ENCODE results near the gene EPPIN. TPM values are rescaled to one million over a fixed set of nuclear protein-coding genes. Genes with fewer than 3 reads are reported as not detected.
"Not testable (repeated sequence)": the region's sequence is repeated elsewhere in the genome, so short reads cannot be mapped to it uniquely, and the experiment has no call there.

EPPIN gene
- total RNA-seq, 2 donors from 2014 or later = not detected

- ATAC-seq (replicated peaks in 1 of 2); H3K9me3 Mint-ChIP-seq: not testable (repeated sequence)
- peaks cover 31% of the 10 kb centered on the region for H3K27me3 Mint-ChIP-seq (ENCODE audit: low read depth)
Observed at GRCh38 chr20:45569650-45570049, 22.4 kb upstream of the EPPIN start.

GRCh38 chr20:45564760-45565276, 17.6 kb upstream of the EPPIN start:
- ATAC-seq (replicated peaks in 1 of 2) = no peak
- Mint-ChIP-seq H3K4me1 (ENCODE audit: low read depth) (no peaks in the 10 kb centered on the region), H3K36me3 (ENCODE audit: insufficient read depth in 2 of 2) (no peaks in the 10 kb centered on the region), H3K27me3 (ENCODE audit: low read depth) (peaks cover 50% of the 10 kb centered on the region), H3K9me3 (peaks cover 3% of the 10 kb centered on the region in 2 donors), H3K27ac (no peak overlapping the region), H3K4me3 (no peak overlapping the region)
- no peak for DNase-seq

More at GRCh38 chr20:45569650-45570049, 22.4 kb upstream of the EPPIN start:
- not testable (repeated sequence) for DNase-seq; H3K4me3 Mint-ChIP-seq; H3K36me3 Mint-ChIP-seq (ENCODE audit: insufficient read depth in 2 of 2); H3K27ac Mint-ChIP-seq; H3K4me1 Mint-ChIP-seq (ENCODE audit: low read depth)

GRCh38 chr20:45555198-45555597, 8.0 kb upstream of the EPPIN start:
- Mint-ChIP-seq H3K27ac (no peak overlapping the region), H3K9me3 (peaks cover 0 to 2% of the 10 kb centered on the region in 2 donors), H3K27me3 (ENCODE audit: low read depth) (peaks cover 57% of the 10 kb centered on the region), H3K4me3 (no peak overlapping the region), H3K4me1 (ENCODE audit: low read depth) (no peaks in the 10 kb centered on the region), H3K36me3 (ENCODE audit: insufficient read depth in 2 of 2) (peaks cover 0 to 1% of the 10 kb centered on the region in 2 donors)
- no peak for DNase-seq
- no peak for ATAC-seq (replicated peaks in 1 of 2)

- H3K4me3 Mint-ChIP-seq = no peak overlapping the region
- peaks cover 0 to 6% of the 10 kb centered on the region in 2 donors for H3K9me3 Mint-ChIP-seq
- H3K27me3 Mint-ChIP-seq (ENCODE audit: low read depth) = peaks cover 51% of the 10 kb centered on the region
Observed at GRCh38 chr20:45552456-45552855, 5.3 kb upstream of the EPPIN start.

GRCh38 chr20:45550765-45551164, 3.6 kb upstream of the EPPIN start:
- H3K27me3 Mint-ChIP-seq (ENCODE audit: low read depth) = peaks cover 45% of the 10 kb centered on the region
- H3K27ac Mint-ChIP-seq = no peak overlapping the region
- H3K9me3 Mint-ChIP-seq = peaks cover 0 to 6% of the 10 kb centered on the region in 2 donors
- no peak for ATAC-seq (replicated peaks in 1 of 2)
- no peak overlapping the region for H3K4me3 Mint-ChIP-seq
- DNase-seq = no peak
- H3K4me1 Mint-ChIP-seq (ENCODE audit: low read depth) = no peaks in the 10 kb centered on the region
- peaks cover 0 to 2% of the 10 kb centered on the region in 2 donors for H3K36me3 Mint-ChIP-seq (ENCODE audit: insufficient read depth in 2 of 2)

More at GRCh38 chr20:45552456-45552855, 5.3 kb upstream of the EPPIN start:
- no peak overlapping the region for H3K27ac Mint-ChIP-seq
- peaks cover 0 to 2% of the 10 kb centered on the region in 2 donors for H3K36me3 Mint-ChIP-seq (ENCODE audit: insufficient read depth in 2 of 2)
- DNase-seq (no peak), ATAC-seq (replicated peaks in 1 of 2) (no peak)
- H3K4me1 Mint-ChIP-seq (ENCODE audit: low read depth) = no peaks in the 10 kb centered on the region

GRCh38 chr20:45548410-45548809, 1.2 kb upstream of the EPPIN start:
- peaks cover 45% of the 10 kb centered on the region for H3K27me3 Mint-ChIP-seq (ENCODE audit: low read depth)
- H3K9me3 Mint-ChIP-seq = peaks cover 0 to 6% of the 10 kb centered on the region in 2 donors
- H3K27ac Mint-ChIP-seq = no peak overlapping the region
- no peak for ATAC-seq (replicated peaks in 1 of 2)
- H3K4me3 Mint-ChIP-seq = no peak overlapping the region
- DNase-seq = no peak
- peaks cover 0 to 2% of the 10 kb centered on the region in 2 donors for H3K36me3 Mint-ChIP-seq (ENCODE audit: insufficient read depth in 2 of 2)
- no peaks in the 10 kb centered on the region for H3K4me1 Mint-ChIP-seq (ENCODE audit: low read depth)

GRCh38 chr20:45545754-45546453, 1.3 kb downstream of the EPPIN start:
- Mint-ChIP-seq H3K9me3 (peaks cover 0 to 6% of the 10 kb centered on the region in 2 donors), H3K27ac (no peak overlapping the region), H3K36me3 (ENCODE audit: insufficient read depth in 2 of 2) (peaks cover 0 to 2% of the 10 kb centered on the region in 2 donors), H3K27me3 (ENCODE audit: low read depth) (peaks cover 51% of the 10 kb centered on the region), H3K4me1 (ENCODE audit: low read depth) (no peaks in the 10 kb centered on the region), H3K4me3 (no peak overlapping the region)
- ATAC-seq (replicated peaks in 1 of 2) = no peak
- DNase-seq = no peak

GRCh38 chr20:45545351-45545750, 1.9 kb downstream of the EPPIN start:
- Mint-ChIP-seq H3K9me3 (peaks cover 0 to 5% of the 10 kb centered on the region in 2 donors), H3K27ac (no peak overlapping the region), H3K27me3 (ENCODE audit: low read depth) (peaks cover 49% of the 10 kb centered on the region), H3K4me1 (ENCODE audit: low read depth) (no peaks in the 10 kb centered on the region), H3K4me3 (no peak overlapping the region), H3K36me3 (ENCODE audit: insufficient read depth in 2 of 2) (peaks cover 0 to 2% of the 10 kb centered on the region in 2 donors)
- ATAC-seq (replicated peaks in 1 of 2) (no peak), DNase-seq (no peak)

- Mint-ChIP-seq H3K27ac (no peak within 1 kb of the TSS), H3K9me3 (no peaks in the 10 kb centered on the region), H3K4me1 (ENCODE audit: low read depth) (no peaks in the 10 kb centered on the region), H3K27me3 (ENCODE audit: low read depth) (peaks cover 30% of the 10 kb centered on the region), H3K4me3 (no peak within 1 kb of the TSS), H3K36me3 (ENCODE audit: insufficient read depth in 2 of 2) (no peaks in the 10 kb centered on the region)
- no peak for ATAC-seq (replicated peaks in 1 of 2)
- DNase-seq = no peak
Observed at GRCh38 chr20:45539382-45539781, 7.8 kb downstream of the EPPIN start, which contains the start of gene WFDC6. WFDC6 (minus strand) TSS chr20:45539482; CDS start chr20:45539407, 75 bp downstream.

- Mint-ChIP-seq H3K9me3 (no peaks in the 10 kb centered on the region), H3K36me3 (ENCODE audit: insufficient read depth in 2 of 2) (no peaks in the 10 kb centered on the region), H3K27ac (no peak overlapping the region), H3K27me3 (ENCODE audit: low read depth) (peaks cover 19% of the 10 kb centered on the region), H3K4me1 (ENCODE audit: low read depth) (no peaks in the 10 kb centered on the region), H3K4me3 (no peak overlapping the region)
- no peak for DNase-seq
- ATAC-seq (replicated peaks in 1 of 2) = no peak
Observed at GRCh38 chr20:45538209-45538799, 8.9 kb downstream of the EPPIN start.

GRCh38 chr20:45527294-45527693, 19.9 kb downstream of the EPPIN start:
- H3K4me1 Mint-ChIP-seq (ENCODE audit: low read depth) = no peaks in the 10 kb centered on the region
- H3K27ac Mint-ChIP-seq = no peak overlapping the region
- DNase-seq = no peak
- H3K27me3 Mint-ChIP-seq (ENCODE audit: low read depth) = peaks cover 46% of the 10 kb centered on the region
- H3K36me3 Mint-ChIP-seq (ENCODE audit: insufficient read depth in 2 of 2) = no peaks in the 10 kb centered on the region
- no peak overlapping the region for H3K4me3 Mint-ChIP-seq
- H3K9me3 Mint-ChIP-seq = no peaks in the 10 kb centered on the region
- no peak for ATAC-seq (replicated peaks in 1 of 2)

GRCh38 chr20:45523821-45524220, 23.4 kb downstream of the EPPIN start:
- DNase-seq (no peak), ATAC-seq (replicated peaks in 1 of 2) (no peak)
- no peak overlapping the region for H3K4me3 Mint-ChIP-seq
- no peaks in the 10 kb centered on the region for H3K4me1 Mint-ChIP-seq (ENCODE audit: low read depth)
- no peak overlapping the region for H3K27ac Mint-ChIP-seq
- H3K27me3 Mint-ChIP-seq (ENCODE audit: low read depth) = peaks cover 42% of the 10 kb centered on the region
- no peaks in the 10 kb centered on the region for H3K9me3 Mint-ChIP-seq
- no peaks in the 10 kb centered on the region for H3K36me3 Mint-ChIP-seq (ENCODE audit: insufficient read depth in 2 of 2)

- ATAC-seq (replicated peaks in 1 of 2) (no peak), DNase-seq (no peak)
- Mint-ChIP-seq H3K36me3 (ENCODE audit: insufficient read depth in 2 of 2) (no peaks in the 10 kb centered on the region), H3K4me1 (ENCODE audit: low read depth) (no peaks in the 10 kb centered on the region), H3K27ac (no peak overlapping the region), H3K9me3 (no peaks in the 10 kb centered on the region), H3K27me3 (ENCODE audit: low read depth) (peaks cover 42% of the 10 kb centered on the region), H3K4me3 (no peak overlapping the region)
Observed at GRCh38 chr20:45518282-45518681, 28.9 kb downstream of the EPPIN start.

All from activated T-cell treated with anti-CD3 and anti-CD28 coated beads, Interleukin-2, amount 50 U/mL, for 72 hours (primary cell).